ENCODE data around the gene DNAH8.

The DNAH8 gene

DNA sequence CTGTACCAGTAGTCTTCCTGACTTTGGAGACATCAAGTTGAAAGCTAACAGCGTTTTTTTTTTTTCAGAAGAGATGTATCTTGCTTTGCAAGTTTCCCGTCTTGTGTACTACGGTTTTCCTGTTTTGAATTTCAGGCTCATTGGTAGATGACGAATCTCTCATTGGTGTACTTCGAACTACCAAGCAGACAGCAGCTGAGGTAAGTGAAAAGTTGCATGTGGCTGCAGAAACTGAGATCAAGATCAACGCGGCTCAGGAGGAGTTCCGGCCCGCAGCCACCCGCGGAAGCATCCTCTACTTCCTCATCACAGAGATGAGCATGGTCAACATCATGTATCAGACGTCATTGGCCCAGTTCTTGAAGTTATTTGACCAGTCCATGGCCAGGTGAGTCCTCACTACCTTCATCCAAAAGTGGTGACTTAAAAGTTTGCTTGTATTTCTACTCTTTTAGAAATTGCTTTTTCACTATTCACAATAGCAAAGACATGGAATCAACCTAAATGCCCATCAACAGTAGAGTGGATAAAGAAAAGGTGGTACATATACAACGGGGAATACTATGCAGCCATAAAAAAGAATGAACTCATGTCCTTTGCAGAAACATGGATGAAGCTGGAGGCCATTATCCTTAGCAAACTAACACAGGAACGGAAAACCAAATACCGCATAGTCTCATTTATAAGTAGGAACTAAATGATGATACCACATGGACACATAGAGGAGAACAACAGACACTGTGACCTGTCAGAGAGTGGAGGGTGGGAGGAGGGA, 222.9 kb downstream of the DNAH8 start:
- H3K4me3 ChIP-seq (ENCODE audit: low read length), result no peak overlapping the region
- no peak for DNase-seq (ENCODE audit: low read depth)
- TF ChIP-seq, protein P1, sequence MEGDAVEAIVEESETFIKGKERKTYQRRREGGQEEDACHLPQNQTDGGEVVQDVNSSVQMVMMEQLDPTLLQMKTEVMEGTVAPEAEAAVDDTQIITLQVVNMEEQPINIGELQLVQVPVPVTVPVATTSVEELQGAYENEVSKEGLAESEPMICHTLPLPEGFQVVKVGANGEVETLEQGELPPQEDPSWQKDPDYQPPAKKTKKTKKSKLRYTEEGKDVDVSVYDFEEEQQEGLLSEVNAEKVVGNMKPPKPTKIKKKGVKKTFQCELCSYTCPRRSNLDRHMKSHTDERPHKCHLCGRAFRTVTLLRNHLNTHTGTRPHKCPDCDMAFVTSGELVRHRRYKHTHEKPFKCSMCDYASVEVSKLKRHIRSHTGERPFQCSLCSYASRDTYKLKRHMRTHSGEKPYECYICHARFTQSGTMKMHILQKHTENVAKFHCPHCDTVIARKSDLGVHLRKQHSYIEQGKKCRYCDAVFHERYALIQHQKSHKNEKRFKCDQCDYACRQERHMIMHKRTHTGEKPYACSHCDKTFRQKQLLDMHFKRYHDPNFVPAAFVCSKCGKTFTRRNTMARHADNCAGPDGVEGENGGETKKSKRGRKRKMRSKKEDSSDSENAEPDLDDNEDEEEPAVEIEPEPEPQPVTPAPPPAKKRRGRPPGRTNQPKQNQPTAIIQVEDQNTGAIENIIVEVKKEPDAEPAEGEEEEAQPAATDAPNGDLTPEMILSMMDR (conservative IDR thresholded peaks at IDR 0.05; ENCODE audit: low read length), result no peak

DNA sequence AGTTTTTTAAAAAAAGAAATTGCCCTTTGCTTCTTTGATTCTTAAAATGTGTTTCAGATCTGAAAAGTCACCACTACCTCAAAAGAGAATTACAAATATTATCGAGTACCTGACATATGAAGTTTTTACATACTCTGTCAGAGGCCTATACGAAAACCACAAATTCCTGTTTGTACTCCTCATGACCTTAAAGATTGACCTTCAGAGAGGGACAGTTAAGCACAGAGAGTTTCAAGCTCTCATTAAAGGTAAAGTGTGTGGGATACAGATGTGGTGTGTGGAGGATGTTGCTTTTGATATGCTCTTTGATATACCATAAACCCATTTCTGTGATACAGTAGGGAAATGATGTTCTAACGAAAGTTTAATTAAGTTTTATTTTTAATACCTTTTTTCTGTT, 223.6 kb downstream of the DNAH8 start:
- no peak for DNase-seq (ENCODE audit: low read depth)
- TF ChIP-seq, protein P1 (conservative IDR thresholded peaks at IDR 0.05; ENCODE audit: low read length), result no peak

DNA sequence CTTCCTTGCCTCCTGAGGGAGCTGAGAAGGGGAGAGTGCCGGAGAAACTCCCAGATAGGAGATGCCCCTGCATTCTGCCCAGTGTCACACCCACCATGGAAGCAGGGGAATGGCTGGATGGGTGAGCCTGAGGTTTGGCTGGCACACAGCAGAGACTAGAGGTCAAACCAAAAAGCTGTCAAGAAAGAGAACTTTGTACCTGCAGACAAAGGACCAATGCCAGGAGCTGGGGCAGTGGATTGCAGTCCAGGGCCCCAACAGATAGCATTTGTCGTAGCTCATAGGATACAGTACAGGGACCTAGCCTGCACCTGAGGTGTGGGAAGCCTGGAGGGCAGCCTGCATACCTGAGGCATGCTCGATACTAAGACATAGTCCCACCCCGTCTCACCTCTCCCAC, 227.3 kb downstream of the DNAH8 start:
- no peak for DNase-seq (ENCODE audit: low read depth)
- TF ChIP-seq, protein P1 (conservative IDR thresholded peaks at IDR 0.05; ENCODE audit: low read length), result no peak
- no peak overlapping the region for H3K4me3 ChIP-seq (ENCODE audit: low read length)

More for the DNA sequence above, 223.6 kb downstream of the DNAH8 start:
- no peak overlapping the region for H3K4me3 ChIP-seq (ENCODE audit: low read length)

DNA sequence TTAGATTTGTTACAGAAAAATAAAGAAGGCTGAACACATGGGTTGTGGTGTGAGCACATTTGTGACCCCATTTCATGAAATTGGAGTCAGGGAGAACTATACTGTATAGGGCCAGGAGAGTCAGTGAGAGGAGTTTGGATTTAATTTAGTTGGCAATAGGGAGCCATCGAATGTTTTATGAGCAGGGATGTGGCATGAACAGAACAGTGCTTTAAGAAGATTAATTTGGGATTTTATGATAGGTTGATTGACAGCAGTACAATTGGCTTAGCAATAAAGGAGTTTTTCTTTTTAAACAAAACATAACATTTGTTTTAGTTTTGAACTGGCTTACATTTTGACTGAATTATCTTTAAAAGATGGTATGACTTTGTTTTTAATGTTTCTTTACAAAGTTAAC, 227.9 kb downstream of the DNAH8 start:
- TF ChIP-seq, protein P1 (conservative IDR thresholded peaks at IDR 0.05; ENCODE audit: low read length), result no peak
- DNase-seq (ENCODE audit: low read depth), result no peak
- H3K4me3 ChIP-seq (ENCODE audit: low read length), result no peak overlapping the region

GRCh38 chr6:38943964-38944363, 228.9 kb downstream of the DNAH8 start:
- DNase-seq (ENCODE audit: low read depth), result no peak
- H3K4me3 ChIP-seq (ENCODE audit: low read length), result no peak overlapping the region
- TF ChIP-seq, protein P1 (conservative IDR thresholded peaks at IDR 0.05; ENCODE audit: low read length), result no peak

DNA sequence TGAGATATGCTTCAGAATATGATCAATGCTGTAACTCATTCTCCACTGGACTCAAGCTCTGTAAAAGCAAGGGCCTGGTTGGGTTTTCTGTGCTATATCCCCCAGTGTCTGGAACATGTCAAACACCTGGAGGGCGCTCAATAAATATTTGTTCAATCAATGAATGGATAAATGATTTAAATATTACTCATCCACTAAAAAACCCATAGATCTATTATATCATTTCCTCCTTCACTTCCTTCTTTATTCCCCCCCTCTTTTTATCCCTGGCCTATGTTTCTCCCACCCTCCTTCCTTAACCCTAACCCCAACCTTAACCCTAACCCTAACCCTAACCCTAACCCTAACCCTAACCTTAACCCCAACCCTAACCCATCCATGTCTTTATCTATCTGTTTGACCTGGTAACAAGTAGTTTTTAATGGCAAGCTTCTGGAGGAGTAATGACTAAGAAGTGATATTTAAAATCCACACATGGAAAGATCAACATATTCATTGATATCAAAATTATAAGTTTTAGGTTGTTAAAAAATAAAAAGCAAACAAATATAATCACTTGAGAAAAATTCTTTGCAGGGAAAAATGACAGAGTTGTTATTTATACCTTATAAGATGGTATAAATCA, 229.7 kb downstream of the DNAH8 start:
- DNase-seq (ENCODE audit: low read depth), result no peak
- H3K4me3 ChIP-seq (ENCODE audit: low read length), result no peak overlapping the region
- TF ChIP-seq, protein P1 (conservative IDR thresholded peaks at IDR 0.05; ENCODE audit: low read length), result no peak

- no peak overlapping the region for H3K4me3 ChIP-seq (ENCODE audit: low read length)
- TF ChIP-seq, protein P1 (conservative IDR thresholded peaks at IDR 0.05; ENCODE audit: low read length), result no peak
- DNase-seq (ENCODE audit: low read depth), result no peak
Measured at GRCh38 chr6:38955861-38956260, 240.8 kb downstream of the DNAH8 start.
